ENCODE results near the gene POU6F2.

DNA sequence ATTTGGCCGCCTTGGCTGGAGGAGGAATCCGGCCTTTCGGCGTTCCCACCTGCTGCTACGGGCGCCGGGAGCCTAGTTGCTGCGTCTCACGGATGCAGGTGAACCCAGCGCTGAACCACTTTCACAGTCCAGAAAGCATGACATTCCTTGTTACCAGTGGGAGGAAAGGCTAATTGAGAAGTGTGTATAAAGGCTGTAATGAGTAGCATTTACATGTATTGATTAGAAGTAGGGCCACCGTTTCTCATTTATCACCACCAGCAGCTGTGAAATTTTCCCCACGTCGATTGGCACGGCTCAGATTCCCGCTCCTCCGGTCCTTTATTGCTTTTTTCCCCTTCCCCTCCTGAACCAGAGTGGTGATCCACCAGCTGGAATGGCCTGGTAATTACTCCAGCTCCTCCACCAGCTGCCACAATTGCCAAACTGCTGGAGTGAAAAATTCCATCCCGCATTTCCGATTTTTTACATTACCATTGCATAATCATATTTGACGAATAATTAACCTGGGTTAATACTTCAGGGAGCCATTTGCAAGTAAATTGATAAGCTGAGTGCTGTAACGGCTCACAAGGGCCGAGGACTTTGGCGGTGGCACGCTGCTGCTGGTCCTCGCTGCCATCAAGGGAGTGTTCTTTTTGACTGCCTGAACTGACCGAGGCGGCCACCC is 153.3 kb downstream of the POU6F2 start:
- TF ChIP-seq SMAD4 (CRISPR knock-in tag; IDR thresholded peaks at IDR 0.05) (no peak), TEAD4 (CRISPR knock-in tag; IDR thresholded peaks at IDR 0.05) (no peak), STAT6 (CRISPR knock-in tag; conservative IDR thresholded peaks at IDR 0.05; ENCODE audit: low read depth) (no peak), NFYB (CRISPR knock-in tag; conservative IDR thresholded peaks at IDR 0.05; ENCODE audit: low read depth) (no peak), ZNF396 (CRISPR knock-in tag; IDR thresholded peaks at IDR 0.05; ENCODE audit: borderline replicate concordance) (no peak), FOXK1 (CRISPR knock-in tag; IDR thresholded peaks at IDR 0.05) (no peak), FOXP4 (CRISPR knock-in tag; IDR thresholded peaks at IDR 0.05) (no peak), SP1 (CRISPR knock-in tag; conservative IDR thresholded peaks at IDR 0.05) (no peak)
- TF ChIP-seq, protein P1, sequence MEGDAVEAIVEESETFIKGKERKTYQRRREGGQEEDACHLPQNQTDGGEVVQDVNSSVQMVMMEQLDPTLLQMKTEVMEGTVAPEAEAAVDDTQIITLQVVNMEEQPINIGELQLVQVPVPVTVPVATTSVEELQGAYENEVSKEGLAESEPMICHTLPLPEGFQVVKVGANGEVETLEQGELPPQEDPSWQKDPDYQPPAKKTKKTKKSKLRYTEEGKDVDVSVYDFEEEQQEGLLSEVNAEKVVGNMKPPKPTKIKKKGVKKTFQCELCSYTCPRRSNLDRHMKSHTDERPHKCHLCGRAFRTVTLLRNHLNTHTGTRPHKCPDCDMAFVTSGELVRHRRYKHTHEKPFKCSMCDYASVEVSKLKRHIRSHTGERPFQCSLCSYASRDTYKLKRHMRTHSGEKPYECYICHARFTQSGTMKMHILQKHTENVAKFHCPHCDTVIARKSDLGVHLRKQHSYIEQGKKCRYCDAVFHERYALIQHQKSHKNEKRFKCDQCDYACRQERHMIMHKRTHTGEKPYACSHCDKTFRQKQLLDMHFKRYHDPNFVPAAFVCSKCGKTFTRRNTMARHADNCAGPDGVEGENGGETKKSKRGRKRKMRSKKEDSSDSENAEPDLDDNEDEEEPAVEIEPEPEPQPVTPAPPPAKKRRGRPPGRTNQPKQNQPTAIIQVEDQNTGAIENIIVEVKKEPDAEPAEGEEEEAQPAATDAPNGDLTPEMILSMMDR (IDR thresholded peaks at IDR 0.05), result no peak
